GM04503 (cell line): Measurements from ENCODE around the gene PPP6R3.

ENCODE experiments used
- DNase-seq: peaks from one replicate; pipeline ENCODE4 v3.0.0-alpha.2; 2012; ENCODE audit warnings: low read depth

The PPP6R3 gene

GRCh38 chr11:68560216-68560615 is 99.7 kb downstream of the PPP6R3 start:
- no peak for DNase-seq

- DNase-seq = no peak
Observed at GRCh38 chr11:68563454-68563853, 102.9 kb downstream of the PPP6R3 start.

DNA sequence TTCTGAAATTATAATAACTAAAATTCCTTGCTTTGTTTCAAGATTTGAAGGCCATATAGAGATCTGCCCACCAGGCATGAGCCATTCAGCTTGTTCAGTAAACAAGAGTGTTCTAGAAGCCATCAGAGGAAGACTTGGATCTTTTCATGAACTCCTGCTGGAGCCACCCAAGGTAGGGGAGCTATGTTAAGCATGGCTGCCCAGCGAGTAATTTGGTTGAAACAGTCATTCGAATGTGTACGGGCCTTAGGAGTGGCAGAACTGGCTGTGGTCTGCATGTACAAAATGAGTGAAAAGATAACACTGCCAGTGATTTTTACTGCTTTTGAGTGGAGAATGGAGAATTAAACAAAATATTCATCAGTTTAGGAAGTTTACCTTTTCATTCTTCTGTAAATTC is 103.7 kb downstream of the PPP6R3 start:
- DNase-seq = no peak

DNA sequence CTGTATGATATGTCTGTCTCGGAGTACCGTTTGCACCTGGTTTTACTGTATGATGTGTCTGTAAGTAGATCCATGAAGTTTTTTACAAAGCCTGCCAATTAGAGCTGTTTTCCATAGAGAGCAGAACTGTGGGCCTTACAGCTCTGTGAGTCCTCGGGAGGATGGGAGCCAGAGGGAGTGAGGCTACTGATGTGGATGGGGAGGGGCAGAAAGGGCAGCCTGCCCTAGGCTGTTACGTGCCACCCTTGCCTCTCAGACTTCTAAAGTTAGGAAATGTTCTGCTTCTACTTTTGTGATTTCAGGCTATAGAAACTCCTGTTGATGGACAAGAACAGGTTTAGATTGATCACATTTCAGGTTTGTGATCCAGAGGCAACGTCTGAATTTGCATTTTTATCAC is 105.2 kb downstream of the PPP6R3 start:
- DNase-seq = no peak

GRCh38 chr11:68567553-68567952 is 107.0 kb downstream of the PPP6R3 start:
- no peak for DNase-seq

- DNase-seq = no peak
Observed at GRCh38 chr11:68569357-68569756, 108.8 kb downstream of the PPP6R3 start.

DNA sequence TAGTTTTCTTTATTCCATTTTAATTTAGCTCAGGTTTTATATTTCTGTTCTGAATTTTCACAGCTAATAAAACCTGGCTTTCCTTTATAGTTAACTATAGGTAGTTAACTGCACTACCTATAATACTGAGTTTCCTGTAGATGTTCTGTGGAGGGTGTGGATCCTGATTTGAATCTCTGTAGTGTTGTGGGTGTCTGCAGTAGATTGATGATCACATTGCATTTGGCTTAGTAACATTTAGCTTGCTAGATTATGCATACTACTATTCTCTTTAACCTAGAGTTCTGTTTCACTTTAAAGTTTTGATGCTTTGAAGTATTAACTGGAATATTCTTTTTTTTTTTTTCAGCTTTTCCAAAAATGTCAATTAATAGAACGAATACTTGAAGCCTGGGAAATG is 110.1 kb downstream of the PPP6R3 start:
- DNase-seq = no peak

DNA sequence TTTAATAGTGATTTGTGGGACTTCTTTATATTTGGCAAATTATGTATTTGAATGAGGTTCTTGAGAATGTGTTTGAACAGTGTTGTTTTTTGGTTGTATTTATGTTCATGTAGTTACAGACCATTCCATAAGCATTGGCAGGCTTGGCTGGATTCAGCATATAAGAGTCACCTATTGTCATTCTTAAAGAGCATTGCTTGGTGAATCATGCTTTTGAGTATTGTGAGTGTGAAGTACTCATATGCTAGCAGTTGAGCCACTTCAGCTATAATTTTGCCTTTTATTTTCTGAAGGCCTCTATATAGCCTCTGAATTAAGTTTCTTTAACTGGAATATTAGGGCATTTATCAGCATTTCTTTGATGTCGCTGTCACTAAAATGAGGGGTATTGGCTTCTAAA is 113.8 kb downstream of the PPP6R3 start:
- DNase-seq = peak; percentile 12

DNA sequence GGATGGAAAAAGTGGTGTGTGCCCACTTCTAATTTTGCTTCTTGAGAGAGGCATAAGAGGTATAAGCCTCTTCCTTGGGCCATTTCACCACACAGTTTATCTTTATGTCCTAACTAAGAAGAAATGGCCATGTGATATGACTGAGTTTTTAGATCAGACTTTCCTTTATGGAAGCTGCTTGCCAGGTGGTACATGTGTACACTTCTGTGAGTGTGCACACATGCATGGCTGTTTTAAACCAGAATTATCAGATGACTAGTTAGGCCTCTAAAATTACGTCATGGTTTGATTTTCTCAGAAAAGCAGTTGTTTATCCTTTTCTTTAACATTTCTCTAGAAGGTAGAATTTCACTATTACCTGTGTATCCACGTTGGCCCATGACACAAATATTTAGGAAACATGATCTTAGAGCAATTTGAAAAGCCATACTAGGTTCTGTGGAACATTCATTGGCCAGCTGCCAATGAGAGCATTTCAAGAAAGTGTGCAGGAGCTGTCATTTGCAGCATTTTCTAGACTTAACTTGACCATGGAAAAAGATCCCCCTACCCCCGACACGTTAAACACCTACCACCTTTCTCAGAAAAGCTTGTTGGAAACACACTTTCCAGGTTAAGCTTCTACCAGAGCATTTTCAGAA is 114.6 kb downstream of the PPP6R3 start:
- DNase-seq = no peak

- no peak for DNase-seq
Observed at GRCh38 chr11:68579455-68579854, 118.9 kb downstream of the PPP6R3 start.

GRCh38 chr11:68581439-68581838 is 120.9 kb downstream of the PPP6R3 start:
- no peak for DNase-seq

DNA sequence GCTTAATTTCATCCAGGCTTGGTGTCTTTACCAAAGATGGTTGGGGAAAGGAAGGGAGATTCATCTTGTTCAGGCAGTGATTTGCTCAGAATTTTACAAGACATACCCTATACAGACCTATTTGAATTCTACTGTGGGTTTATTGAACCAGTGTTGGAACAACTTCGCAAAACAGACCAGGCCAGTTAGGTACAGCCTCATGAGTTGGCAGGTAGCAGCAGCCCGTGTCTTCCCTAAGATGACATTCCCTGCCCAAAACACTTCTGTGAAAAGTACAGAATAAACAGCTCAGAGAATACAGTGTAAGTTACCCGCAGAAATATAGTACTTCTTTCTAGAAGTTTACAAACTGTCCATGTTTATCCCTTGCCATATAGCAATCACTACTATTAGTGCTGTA is 121.3 kb downstream of the PPP6R3 start:
- no peak for DNase-seq

DNA sequence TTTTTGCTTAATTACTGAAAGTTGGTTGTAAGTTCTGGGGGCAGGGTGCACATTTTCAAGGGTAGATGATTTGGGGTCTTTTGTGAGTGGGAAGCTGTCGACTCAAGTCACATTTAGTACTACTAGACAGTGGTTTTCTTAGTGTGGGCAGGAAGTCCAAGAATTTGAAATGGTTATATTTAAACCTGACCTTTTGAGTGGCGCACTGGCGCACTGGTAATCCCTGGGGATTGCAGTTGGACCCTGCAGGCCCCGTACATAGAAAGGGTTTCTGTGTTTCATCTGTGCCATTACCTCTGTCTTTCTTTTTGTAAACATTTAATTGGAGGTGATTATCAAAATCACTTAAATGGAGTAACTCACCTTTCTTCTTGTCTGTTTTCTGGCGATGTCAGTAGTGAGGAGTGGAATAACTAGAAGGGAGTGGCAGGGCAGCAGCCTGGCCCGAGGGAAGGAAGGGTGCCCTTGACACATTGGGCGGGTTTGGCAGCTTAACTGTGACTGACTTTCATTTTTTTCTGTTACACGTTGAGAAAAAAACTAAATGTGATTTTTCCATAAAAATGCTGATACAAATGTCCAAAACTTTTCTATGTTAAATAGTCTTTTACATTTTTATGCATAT is 122.0 kb downstream of the PPP6R3 start:
- DNase-seq = no peak

- DNase-seq = no peak
Observed at GRCh38 chr11:68583041-68583446, 122.5 kb downstream of the PPP6R3 start.

DNA sequence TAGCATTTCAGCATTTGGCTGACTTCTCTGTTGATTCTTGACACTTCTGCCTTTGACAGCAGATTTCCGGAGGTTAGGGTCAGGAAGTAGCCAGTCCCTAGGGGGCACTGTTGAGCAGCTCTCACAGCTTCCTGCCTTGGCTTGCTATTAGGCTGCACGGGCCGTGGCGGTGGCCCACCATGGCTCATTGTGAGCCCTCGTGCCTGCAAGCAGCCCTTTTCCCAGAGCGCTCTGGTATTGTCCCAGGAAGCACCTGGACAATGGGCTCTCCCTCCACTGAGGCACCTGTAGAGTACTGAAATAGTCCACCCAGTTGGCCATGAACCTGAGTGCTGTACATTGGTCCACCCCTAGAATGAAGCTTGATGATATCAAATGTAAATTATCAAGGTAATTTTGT is 123.5 kb downstream of the PPP6R3 start:
- no peak for DNase-seq

- DNase-seq = no peak
Observed at GRCh38 chr11:68584991-68585524, 124.5 kb downstream of the PPP6R3 start.

GRCh38 chr11:68589547-68590216 is 129.1 kb downstream of the PPP6R3 start:
- no peak for DNase-seq

DNA sequence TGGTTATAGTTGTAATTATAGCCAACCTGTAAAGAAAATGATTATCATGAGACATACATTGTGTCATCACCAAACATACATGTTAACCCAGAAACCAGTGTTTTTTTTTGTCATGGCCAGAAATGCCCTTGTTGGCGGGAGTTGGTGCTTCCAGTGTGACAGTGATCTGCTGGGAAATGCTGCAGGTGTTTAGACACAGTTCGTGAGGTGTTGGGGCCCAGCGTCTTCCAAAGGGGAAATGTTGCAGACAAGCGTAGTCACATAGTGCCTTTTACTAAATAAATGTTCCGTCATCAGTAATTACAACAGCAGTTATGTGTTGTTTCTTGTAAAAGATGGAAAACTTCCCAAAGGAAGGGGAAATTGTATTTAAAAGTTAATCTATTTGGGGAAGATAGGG is 131.2 kb downstream of the PPP6R3 start:
- no peak for DNase-seq

DNA sequence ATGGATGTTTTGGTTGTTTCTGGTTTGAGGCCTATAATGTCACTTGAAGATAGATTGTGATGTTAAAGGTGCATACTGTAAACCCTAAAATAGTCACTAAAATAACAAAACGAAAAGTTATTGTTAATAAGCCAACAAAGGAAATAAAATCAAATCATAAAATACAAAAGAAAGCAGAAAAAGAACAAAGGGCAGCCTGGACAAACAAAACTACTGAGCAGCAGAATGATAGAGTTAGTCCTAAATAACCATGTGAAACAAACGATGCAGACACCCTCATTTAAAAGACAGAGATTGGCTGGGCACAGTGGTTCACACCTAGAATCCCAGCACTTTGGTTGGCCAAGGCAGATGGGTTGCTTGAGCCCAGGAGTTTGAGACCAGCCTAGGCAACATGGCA is 132.9 kb downstream of the PPP6R3 start:
- no peak for DNase-seq

DNA sequence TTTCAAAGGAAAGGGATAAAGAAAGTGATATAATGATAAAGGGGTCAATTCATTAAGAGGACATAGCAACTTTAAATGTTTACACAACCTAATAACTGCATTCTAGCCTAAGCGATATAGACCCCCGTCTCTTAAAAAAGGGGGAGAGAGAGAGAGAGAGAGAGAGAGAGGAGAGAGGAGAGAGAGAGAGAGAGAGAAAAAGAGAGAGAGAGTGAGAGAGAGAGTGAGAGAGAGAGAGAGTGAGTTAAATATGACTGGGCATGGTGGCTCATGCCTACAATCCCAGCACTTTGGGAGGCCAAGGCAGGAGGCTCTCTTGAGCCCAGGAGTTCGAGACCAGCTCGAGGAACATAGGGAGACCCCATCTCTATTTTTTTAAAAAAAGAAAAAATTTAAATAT is 133.6 kb downstream of the PPP6R3 start:
- no peak for DNase-seq

DNA sequence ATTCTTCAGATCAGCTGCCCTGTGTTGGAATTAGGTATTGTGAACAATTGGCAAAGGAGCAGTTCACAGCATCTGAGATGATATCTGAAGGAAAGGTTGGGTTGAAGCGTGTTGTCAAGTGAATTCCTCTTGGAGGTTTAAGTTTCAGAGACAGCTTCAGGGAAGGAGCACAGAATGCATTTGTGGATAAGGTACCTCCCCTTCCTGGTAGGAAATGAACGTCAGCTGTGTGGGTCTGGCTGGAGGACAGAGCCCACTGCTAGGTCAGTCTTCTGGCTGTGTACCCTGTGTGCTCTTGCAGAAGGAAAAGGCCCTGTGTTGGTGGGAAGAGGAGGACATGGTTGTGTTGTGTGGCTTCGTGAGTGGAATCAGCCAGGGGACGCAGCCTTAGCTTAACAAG is 135.7 kb downstream of the PPP6R3 start:
- DNase-seq = no peak

DNA sequence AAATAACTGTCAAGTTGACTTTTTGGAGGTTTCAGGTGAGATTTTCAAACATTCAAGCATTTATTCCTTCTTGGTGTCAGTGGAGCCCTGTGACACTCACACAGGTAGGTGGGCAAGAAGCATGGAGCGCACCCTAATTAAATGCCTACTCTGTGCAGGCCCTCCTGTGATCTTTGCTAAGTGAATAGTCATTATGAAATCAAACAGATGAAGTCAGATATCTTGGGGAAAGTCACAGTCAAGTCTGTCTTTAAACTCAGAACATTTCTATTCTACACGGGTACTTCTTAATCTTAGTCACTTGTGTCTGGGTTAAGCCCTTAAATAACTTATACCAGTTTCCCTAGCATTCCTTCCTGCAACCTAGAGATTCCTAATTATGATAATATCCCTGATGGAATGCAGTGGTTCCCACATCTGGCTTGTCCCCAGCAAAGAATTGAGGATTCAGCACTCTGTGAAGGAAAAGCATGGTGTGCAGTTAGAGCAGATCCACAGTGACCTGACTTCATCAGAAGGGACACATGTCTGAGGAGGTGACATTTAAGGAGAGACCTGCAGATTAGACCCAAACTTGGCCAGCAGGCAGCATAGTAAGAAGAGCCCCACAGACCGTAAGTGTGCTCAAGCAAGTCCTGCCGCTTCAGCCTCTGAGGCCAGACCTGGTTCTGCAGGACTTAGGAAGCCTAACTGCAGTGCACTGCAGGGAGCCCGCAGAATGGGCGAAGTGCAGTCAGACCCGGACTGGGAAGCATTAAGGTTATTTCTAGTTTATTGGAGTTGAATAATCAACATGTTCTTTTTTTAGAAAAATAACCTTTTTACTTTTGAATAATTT is 138.5 kb downstream of the PPP6R3 start:
- peak; percentile 17 for DNase-seq
